ENCODE data around the gene EBP. TPM values are rescaled to one million over a fixed set of nuclear protein-coding genes. Genes with fewer than 3 reads are reported as not detected.

The EBP gene
- total and polyA plus RNA-seq, 9 of the 15 experiments (the other 6 are each of a cell fraction or from before 2014, with no cell fraction given): 228 to 987 (median 274) TPM

GRCh38 chrX:48573690-48574269 lies 52.2 kb downstream of the EBP start:
- peak overlapping the region; percentile 97 for H3K4me2 ChIP-seq (ENCODE audit: insufficient read depth, low read length)
- H3K27ac ChIP-seq (ENCODE audit: extremely low read depth, low read depth, low read length): peak overlapping the region; percentile 100
- peak overlapping the region; percentile 47 to 100; a peak in 3 of 4 replicates for H3K9ac ChIP-seq (ENCODE audit: insufficient read depth in 1 of 2, low read depth in 2 of 2, low read length in 2 of 2)
- 0% methylated on average over 17 of the region's 19 CpGs for WGBS (ENCODE audit: insufficient coverage, low coverage, missing lambda C conversion rate)
- H3K9me1 ChIP-seq (ENCODE audit: control insufficient read depth, insufficient read depth, low read length): peaks cover 10% of the 10 kb centered on the region
- peak overlapping the region; percentile 90 for H2AFZ ChIP-seq (ENCODE audit: low read depth, low read length)
- H3K27me3 ChIP-seq (ENCODE audit: control insufficient read depth in 2 of 2, insufficient read depth in 2 of 2, low read length in 2 of 2): no peaks in the 10 kb centered on the region
- peaks cover 9% of the 10 kb centered on the region; the same call in 1 of the 2 replicates for H4K20me1 ChIP-seq (replicated peaks; ENCODE audit: control insufficient read depth, insufficient read depth, low read length)
- TSS peak; percentile 82 for BruUV-seq (replicated peaks)
- FAIRE-seq: no peak
- H3K9me3 ChIP-seq (replicated peaks; ENCODE audit: control insufficient read depth, insufficient read depth, low read depth, low read length): no peaks in the 10 kb centered on the region
- H3K4me3 ChIP-seq: peak overlapping the region; percentile 90
- peaks cover 39% of the 10 kb centered on the region for H3K36me3 ChIP-seq (ENCODE audit: control insufficient read depth, insufficient read depth, low read length)
- DNase-seq (ENCODE audit: extremely low read depth in 1 of 4, low spot score in 3 of 4): peak; percentile 58 to 87 (median 65)
- peak; percentile 54 for ATAC-seq
- H3K79me2 ChIP-seq (ENCODE audit: control insufficient read depth, insufficient read depth, low read length): peaks cover 34% of the 10 kb centered on the region
- in situ Hi-C loops (cut with MboI): no loop called here
- CTCF ChIA-PET (ENCODE audit: low intra/inter-chr PET ratio): no interaction called here
- H3K4me1 ChIP-seq (replicated peaks in 1 of 2; ENCODE audit: control insufficient read depth in 2 of 2, insufficient read depth in 2 of 2, low read length in 2 of 2): peaks cover 13 to 14% of the 10 kb centered on the region in 2 experiments; a peak in 4 of 5 replicates
- POLR2A ChIA-PET: interaction anchor here (0.6 to 1.7 kb wide), 14 partner anchors 8 to 318 kb away, joined by 3 to 12 read pairs (median 4); partner anchors contain the start of gene TBC1D25
- intact Hi-C loops (cut with micrococcal nuclease): loop anchor here (2.0 to 10.0 kb wide), 2 partner anchors 23 to 49 kb away; partner anchors contain the start of genes EBP and WDR13
- 0 out of 2 replicates have a peak, but pooled peaks have one; percentile 64 for TF ChIP-seq MTA1 (IDR thresholded peaks at IDR 0.05; ENCODE audit: borderline replicate concordance)
- 0 out of 2 replicates have a peak, but pooled peaks have one; percentile 55 for TF ChIP-seq ATF2 (CRISPR knock-in tag; IDR thresholded peaks at IDR 0.05)
- no peak for TF ChIP-seq NR0B1 (IDR thresholded peaks at IDR 0.05; ENCODE audit: partially characterized antibody)
- TF ChIP-seq TAF9B (IDR thresholded peaks at IDR 0.05; ENCODE audit: partially characterized antibody): peak; percentile 98
- peak in 1 of 2 experiments; percentile 6; a peak in 1 of 4 replicates for TF ChIP-seq RCOR1 (IDR thresholded peaks at IDR 0.05; ENCODE audit: borderline replicate concordance in 1 of 2, low read depth in 2 of 2, low read length in 2 of 2)
- peak; percentile 16; the same call in 1 of the 2 replicates for TF ChIP-seq BACH1 (tag; IDR thresholded peaks at IDR 0.05)
- TF ChIP-seq MEIS2 (IDR thresholded peaks at IDR 0.05; ENCODE audit: partially characterized antibody): peak; percentile 43
- no peak for TF ChIP-seq ZNF507 (tag; conservative IDR thresholded peaks at IDR 0.05)
- TF ChIP-seq TGIF2 (CRISPR knock-in tag; IDR thresholded peaks at IDR 0.05): no peak
- TF ChIP-seq ZNF143 (CRISPR knock-in tag; IDR thresholded peaks at IDR 0.05): no peak
- no peak for TF ChIP-seq STAT5B (CRISPR knock-in tag; IDR thresholded peaks at IDR 0.05)
- TF ChIP-seq CSDE1 (IDR thresholded peaks at IDR 0.05): peak in 1 of 2 experiments; percentile 37; a peak in 1 of 4 replicates
- TF ChIP-seq MAFK (IDR thresholded peaks at IDR 0.05; ENCODE audit: low read length): no peak
- no peak for TF ChIP-seq CBX2 (IDR thresholded peaks at IDR 0.05; ENCODE audit: insufficient read depth, low read length, poor library complexity, severe bottlenecking)
- TF ChIP-seq ZFP1 (CRISPR knock-in tag; IDR thresholded peaks at IDR 0.05): no peak
- no peak for TF ChIP-seq DMBX1 (CRISPR knock-in tag; IDR thresholded peaks at IDR 0.05; ENCODE audit: borderline replicate concordance)
- TF ChIP-seq HBP1 (CRISPR knock-in tag; IDR thresholded peaks at IDR 0.05): peak; percentile 26; the same call in 1 of the 2 replicates
